AG09319 (cell line): ENCODE results near the gene SYTL1.
A peak's percentile ranks its signal among the peaks of the same experiment; 100 is the strongest.

Experiments used
- DNase-seq: peaks from one replicate; pipeline ENCODE4 v3.0.0-alpha.2; 2010; ENCODE audit warnings: low read depth; ENCODE audit errors: extremely low read depth
- TF ChIP-seq, protein P1 (sequence below): IDR thresholded peaks from 2 replicates; pipeline ENCODE4 v1.5.1; 2011; ENCODE audit warnings: low read depth, mild to moderate bottlenecking, inconsistent platforms, low read length, moderate library complexity

SYTL1 gene

DNA sequence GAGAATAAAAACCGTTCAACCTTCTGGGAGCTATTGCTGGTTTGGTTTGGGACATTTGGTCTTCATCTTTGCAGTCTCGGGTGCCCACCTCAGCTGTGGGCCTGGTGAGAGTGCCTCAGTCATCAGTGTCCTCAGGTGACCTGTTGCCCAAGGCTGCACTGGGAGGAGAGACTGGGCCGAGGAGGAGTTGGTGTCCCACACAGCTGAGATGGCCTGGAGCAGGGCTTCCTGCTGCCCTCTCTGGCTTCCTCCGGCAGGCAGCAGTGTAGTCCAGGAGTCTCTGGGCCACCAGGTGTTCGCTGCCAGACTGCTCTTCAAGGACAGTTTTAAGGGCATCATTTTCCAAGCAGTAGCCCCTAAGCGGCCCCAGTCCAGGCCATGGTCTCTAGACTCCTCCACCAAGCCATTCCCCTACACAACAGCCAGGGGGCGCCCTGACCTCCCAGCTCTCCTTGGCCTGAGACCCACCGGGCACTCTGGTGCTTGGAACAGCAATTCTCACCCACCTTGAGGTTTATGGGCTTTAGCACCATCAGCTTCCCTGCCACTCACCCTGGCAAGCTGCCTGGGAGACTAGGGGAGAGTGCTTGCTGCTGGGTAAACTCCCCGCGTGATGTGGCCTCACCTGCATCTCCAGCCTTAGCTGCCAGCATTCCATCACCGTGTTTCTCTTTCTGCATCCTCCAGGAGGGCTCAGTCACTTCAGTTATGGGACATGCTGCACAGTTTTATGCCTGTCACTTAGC, 9.1 kb upstream of the SYTL1 start:
- no peak for DNase-seq
- TF ChIP-seq, protein P1, sequence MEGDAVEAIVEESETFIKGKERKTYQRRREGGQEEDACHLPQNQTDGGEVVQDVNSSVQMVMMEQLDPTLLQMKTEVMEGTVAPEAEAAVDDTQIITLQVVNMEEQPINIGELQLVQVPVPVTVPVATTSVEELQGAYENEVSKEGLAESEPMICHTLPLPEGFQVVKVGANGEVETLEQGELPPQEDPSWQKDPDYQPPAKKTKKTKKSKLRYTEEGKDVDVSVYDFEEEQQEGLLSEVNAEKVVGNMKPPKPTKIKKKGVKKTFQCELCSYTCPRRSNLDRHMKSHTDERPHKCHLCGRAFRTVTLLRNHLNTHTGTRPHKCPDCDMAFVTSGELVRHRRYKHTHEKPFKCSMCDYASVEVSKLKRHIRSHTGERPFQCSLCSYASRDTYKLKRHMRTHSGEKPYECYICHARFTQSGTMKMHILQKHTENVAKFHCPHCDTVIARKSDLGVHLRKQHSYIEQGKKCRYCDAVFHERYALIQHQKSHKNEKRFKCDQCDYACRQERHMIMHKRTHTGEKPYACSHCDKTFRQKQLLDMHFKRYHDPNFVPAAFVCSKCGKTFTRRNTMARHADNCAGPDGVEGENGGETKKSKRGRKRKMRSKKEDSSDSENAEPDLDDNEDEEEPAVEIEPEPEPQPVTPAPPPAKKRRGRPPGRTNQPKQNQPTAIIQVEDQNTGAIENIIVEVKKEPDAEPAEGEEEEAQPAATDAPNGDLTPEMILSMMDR, result peak; percentile 87

DNA sequence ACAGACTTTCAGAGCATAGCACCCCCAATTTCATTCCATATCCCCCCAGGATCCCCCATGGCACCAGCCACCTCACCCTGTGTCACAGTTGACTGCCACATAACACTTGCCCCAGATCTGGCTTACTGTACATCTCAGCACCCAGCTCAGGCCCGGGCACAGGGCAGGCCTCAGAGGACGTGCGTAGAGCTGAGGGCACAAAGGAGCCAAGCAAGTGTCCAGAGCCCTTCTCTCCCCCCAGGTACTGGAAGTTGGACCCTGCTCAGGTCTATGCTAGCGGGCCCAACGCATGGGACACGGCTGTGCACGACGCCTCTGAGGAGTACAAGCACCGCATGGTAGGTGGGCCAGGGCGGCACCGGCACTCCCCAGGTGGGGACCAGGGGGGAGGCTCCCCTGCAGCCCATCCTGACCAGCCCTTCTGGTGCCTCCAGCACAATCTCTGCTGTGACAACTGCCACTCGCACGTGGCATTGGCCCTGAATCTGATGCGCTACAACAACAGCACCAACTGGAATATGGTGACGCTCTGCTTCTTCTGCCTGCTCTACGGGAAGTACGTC, 8.0 kb upstream of the SYTL1 start:
- TF ChIP-seq, protein P1, result no peak
- no peak for DNase-seq

DNA sequence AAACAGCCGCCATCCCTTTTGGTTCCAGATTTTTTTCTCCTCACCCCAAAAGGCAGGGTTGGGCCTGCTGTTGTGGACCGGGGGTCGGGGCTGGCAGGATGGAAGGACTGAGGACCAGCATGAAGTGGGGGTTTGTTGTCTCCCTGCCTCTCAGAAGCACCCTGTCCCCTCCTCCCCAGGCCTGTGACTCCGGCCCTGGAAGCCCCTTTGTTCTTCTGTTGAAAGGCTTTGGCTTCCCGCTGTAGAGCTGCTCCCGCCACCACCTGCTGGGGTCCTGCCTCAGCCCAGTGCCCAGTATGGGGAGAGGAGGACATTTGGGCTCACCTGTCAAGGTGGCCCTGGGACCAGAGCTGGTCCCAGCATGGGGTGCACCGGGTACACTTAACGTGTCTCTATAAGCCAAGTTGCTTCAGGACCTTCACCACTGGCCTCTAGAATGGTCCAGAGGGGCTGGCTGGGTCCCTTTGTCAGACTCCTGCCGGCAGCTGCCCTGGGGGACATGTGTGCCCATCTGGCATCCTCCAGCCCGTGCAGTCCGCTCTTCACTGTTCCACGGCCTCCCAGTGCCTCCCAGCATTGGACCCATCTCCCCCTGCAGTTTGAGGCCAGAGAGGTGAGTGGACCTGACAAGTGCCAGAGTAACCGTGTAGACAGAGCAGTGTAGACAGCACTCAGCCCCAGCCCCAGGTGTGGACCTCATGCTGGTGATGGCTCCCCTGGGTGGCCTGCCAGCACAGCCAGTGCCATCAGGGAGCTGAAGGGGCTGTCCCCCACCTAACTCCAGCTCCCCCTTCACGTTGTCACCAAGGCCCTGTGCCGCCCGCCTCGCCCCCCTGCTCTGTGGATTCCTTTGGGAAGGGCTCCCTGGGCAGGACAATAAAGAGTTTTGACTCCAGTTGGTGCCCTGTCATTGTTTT, 6.1 kb upstream of the SYTL1 start:
- TF ChIP-seq, protein P1, result no peak

DNA sequence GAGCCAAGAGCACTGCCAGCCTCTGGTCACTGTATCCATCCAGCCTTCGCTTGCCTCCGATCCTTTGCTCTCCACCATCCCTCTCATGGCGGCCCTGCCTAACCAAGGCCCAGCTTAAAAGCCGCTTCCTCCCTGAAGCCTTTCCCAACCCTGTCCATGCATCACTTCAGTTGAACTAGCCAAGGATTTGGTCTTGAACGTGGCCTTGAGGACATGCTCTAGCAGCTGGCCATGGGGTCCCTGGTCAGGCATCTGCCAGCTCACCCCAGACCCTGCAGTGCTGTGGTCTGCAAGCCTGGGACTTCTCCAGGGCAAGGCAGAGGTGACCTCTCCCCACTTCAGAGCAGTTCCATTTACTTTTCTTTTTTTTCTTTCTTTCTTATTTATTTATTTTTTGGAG, 5.1 kb upstream of the SYTL1 start:
- no peak for DNase-seq
- TF ChIP-seq, protein P1, result no peak

More for the DNA sequence above, 6.1 kb upstream of the SYTL1 start:
- no peak for DNase-seq

DNA sequence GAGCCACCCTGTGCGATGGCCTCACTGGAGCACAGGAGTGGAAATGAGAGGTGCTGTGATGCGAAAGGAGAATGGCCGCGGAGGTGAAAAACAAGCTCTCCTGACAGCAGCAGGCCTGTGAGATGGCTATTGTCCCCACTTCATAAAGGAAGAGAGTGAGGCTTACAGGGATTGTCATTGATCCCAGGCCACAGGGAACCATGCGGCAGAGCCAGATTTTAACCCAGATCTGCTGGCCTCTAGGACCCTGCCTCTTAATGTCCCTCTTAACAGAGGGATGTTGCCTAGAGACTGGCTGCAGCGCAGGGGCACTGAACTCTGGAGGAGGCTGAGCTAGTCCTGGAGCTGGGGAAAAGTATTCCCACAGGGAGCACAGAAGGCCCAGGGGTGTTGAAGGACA, 3.1 kb upstream of the SYTL1 start:
- DNase-seq, result no peak
- TF ChIP-seq, protein P1, result no peak

DNA sequence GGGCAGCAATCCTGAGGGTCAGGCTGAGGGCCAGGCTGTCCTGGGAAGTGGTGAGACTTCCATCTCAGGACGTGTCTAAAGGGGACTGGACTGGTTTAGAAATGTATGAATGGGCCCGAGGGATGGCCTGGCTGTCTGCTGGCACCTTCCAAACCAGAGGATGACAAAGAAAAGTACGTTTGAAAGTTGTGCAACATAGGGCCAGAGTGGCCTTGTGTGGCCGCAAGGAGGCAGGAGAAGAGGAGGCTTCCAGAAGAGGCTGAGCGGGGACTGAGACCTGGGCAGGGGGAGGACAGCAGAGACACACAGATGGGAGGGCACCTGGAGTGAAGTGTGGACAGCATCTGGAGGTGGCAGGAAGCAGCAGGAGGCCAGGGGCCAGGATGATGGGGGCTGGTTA, 2.6 kb upstream of the SYTL1 start:
- DNase-seq, result no peak
- TF ChIP-seq, protein P1, result no peak

DNA sequence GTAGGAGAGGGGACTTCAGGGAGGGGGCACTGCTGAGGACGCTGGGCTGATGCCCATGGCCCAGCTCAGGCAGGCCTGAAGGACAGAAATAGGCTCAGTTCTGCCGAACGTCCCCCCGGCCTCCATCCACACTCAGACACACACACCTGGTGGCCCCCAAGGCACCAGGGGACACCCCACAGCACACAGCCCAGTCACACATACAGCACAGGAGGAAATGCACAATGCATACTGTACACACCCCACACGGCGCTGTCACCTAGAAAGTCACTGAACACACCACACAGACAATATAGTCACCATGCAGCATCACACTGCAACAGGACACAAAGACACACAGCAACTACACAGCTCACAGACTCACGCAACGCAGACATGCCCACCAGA, 562 bp downstream of the SYTL1 start:
- DNase-seq, result no peak
- TF ChIP-seq, protein P1, result no peak
